GM19397 (cell line): ENCODE measurements around the gene NHLRC4.

ENCODE experiments used
- ATAC-seq: cut with Tn5 transposase; IDR thresholded peaks from one replicate; pipeline ENCODE4 v1.9.1; 2021; ENCODE audit warnings: mild to moderate bottlenecking, moderate library complexity; ENCODE audit not compliant: unreplicated experiment

NHLRC4 gene

DNA sequence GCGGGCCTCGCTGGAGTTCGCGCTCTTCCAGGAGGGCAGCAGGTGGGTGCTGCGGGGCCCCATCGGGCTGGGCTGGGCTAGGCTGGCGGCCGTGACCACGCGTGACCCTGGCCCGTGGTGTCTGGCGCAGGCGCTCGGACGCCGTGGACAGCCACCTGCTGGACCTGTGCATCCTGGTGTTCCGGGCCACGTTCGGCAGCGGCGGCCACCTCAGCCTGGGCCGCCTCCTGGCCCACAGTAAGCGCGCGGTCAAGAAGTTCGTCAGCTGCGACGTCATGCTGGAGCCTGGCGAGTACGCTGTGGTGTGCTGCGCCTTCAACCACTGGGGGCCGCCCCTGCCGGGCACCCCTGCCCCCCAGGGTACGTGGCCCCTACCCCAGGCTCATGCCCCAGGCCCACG lies 14.6 kb upstream of the NHLRC4 start:
- ATAC-seq = no peak

DNA sequence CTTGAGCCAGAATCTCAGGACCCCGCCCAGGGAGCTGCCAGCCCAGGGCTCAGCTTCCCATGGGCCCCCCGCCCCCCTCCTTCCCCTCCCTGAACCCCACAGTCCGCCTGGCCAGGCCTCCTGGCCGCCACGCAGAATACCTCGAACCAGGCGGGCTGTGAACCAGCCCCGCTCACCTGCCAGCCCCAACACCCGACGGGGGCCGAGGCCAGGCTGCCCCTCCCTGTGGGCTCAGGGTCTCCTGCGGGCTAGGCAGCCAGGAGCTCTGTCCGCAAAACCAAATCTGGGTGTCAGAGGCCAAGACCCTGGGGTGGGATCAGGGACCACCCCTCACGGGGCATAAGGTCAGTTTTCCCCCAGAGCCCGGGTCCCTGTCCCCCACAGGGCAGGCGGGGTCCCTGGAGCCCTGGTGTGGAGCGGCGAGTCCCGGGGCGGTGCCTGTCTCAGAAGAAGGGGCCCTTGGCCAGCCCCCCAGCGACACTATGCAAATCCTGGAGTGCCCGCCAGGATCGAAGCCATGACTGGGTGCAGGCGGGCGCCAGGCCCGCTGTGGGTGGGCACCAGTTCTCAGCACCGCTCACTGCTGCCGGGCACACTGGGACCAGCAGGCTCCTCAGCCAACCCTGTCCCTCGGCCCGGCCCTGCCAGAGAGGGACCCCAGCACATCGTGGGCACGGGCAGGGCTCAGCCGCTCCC lies 13.1 kb upstream of the NHLRC4 start:
- ATAC-seq = no peak

DNA sequence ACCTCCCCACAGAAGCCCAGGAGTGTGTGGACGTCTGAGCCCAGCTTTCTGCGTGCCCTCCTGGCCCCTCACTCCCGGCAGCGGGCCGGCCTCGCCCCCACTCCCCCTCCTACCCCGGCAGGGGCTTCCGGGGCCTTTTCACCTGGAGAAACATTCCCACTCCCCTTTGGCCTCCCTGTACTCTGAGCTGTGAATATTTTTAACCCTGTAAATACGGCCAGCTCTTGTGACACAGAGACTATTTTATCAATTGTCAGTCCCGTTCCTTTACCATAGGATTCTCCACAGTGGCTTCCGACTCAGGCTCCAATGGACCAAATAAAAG lies 12.5 kb upstream of the NHLRC4 start:
- ATAC-seq = no peak

DNA sequence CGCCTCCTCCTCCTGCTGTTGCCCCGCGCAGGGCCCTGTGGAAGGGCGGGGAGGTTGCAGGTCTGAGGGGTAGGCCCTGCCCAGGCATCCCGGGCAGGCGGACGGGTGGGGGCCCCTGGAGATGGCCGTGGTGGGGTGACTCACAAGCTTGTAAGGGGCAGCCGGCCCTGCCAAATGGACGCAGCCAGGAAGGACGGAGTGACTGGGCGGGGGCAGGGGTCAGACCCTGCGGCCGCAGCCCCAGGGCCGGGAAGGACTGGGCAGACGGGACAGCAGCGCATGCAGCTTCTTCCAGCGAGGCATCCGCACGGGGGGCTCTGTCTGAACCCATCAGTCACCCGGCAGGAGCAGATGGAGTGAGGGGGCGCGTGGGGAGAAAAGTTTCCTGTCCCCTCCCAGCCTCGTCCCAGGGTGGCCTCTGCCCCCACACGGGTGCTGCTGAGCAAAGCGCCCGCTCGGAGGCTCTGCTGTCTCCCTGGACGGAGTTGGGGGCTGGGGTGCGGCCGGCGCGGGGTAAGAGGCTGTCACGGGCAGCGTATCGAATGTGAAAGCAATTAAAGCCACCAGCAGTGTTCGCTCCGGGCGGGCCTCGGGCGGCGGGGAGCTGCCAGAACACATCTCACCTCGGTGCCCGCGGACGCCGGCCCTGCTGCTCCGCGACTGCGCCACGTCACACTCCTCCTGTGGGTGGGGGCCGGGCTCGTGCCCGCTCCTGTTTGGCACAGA lies 12.0 kb upstream of the NHLRC4 start:
- no peak for ATAC-seq

DNA sequence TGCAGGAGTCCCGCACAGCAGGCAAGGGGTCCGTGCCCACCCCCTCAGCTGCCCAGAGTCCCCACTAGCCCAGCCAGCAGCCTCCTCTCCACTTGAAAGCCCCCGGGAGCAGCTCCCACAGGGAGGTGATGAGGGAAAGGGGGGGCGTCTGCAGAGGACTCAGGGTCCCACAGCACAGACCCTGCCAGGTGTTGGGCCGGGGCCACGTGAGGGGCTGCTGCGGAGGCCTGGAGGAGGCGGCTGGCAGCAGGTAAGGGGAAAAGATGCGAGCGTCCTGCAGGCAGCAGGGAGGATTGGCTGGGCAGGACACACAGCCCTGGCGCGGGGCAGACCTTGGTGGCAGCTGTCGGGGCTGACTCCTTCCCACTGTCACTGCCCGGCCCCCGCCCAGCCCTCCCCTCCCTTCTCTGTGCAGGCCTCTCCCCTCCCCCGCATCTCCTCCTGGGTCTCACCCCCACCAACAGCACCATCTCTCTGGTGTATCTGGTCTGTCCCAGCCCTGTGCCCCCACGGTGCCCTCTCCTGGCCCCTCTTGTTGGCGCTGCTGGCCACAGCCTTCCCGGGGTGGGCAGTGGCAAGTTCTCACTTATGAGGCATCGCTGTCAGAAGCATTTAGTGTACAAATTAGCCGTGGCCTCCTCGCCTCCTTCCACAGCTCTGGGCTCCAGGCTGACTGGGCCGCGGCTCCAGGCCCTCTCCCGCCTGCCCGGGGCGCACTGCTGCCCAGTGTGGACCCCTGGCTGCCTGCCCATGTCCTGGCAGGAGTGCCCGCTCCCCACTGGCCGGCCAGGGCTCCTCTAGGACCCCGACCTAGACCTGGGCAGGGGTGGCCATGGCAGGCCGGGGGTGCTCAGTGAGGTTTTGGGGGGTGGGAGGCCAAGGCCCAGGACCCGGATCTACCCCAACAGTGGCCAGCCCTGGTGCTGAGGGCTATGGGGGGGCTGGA lies 11.0 kb upstream of the NHLRC4 start:
- ATAC-seq = no peak

GRCh38 chr16:556474-557173 lies 10.2 kb upstream of the NHLRC4 start:
- no peak for ATAC-seq

- ATAC-seq = no peak
Measured at GRCh38 chr16:557463-558297, 9.1 kb upstream of the NHLRC4 start.

DNA sequence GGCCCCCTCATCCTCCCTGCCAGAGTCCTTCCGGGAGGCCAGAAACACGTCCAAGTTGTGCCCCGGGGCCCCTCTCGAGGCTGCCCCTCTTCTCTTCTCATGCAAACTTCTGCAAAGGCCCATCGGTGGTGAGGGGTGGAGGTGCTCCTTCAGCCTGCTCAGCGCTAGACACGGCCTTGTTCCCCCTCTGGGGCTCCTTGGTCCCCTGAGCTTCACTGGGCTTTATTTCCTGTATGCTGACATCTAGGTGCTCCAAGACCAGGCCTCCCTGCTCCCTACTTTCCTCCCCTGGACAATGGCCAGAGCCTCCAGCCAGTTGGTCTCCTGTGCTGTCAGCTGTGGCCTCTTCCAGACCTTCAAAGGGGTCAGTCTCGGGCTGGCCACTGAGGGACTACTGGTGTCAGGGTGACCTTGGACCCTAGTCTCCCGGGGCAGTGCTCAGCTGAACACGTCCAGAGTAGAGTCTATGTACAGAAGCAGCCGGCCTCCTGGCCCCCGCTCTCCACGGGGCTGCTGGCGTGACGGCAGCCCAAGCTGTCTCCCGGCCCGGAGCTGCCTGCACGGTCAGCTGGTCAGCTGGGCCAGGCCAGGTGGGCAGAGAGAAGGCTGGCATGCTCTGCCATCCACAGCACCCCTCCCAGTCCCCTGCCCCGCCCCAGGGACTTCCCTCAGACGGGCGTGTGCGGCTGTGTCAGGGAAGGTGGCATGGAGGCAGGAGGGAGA lies 8.3 kb upstream of the NHLRC4 start:
- ATAC-seq = no peak

GRCh38 chr16:559021-559380 lies 7.8 kb upstream of the NHLRC4 start:
- ATAC-seq = no peak

DNA sequence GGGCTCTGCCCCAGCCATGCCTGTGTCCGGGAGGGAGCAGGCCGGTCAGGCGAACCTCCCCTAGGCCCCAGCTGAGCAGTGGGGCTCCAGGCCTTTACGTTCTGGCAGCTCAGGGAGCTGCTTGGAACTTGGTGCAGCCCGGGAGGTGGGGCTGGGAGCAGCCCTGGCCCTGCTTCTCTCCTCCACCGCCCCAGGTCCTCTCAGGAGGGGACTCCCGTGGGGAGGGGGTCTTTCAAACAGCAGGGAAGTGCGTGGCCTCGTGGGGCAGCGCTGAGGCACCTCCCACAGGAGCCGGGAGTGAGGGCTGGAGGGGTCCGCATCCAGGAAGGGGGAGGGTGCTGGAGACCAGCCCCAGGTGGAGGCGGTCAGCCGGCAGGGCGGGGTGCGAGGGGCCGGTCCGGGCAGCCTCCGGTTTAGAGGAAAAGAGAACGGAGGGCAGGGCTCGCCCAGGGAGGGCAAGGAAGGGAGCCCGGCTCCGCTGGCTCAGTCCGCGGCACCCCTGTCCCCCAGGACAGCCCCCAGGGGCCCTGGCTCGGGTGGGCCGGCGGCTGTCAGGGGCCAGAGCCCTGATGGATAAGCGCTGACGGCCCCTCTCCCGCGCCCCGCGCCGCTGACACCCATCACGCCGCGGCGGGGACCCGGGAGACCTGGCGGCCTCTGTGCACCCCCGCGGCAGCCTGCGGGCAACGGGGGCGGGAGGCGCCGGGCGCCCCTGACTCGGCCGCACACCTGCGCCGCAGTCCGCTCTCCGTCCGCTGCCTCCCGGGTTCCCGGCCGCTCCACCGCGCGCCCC lies 7.2 kb upstream of the NHLRC4 start:
- ATAC-seq = no peak

GRCh38 chr16:560204-560700 lies 6.6 kb upstream of the NHLRC4 start, which contains the start of gene PRR35:
PRR35 (plus strand) TSS chr16:560394; CDS start chr16:563295, 2,901 bp downstream.
- ATAC-seq = no peak

GRCh38 chr16:560701-561412 lies 5.9 kb upstream of the NHLRC4 start:
- ATAC-seq = no peak

- no peak for ATAC-seq
Measured at GRCh38 chr16:561413-561794, 5.4 kb upstream of the NHLRC4 start.

DNA sequence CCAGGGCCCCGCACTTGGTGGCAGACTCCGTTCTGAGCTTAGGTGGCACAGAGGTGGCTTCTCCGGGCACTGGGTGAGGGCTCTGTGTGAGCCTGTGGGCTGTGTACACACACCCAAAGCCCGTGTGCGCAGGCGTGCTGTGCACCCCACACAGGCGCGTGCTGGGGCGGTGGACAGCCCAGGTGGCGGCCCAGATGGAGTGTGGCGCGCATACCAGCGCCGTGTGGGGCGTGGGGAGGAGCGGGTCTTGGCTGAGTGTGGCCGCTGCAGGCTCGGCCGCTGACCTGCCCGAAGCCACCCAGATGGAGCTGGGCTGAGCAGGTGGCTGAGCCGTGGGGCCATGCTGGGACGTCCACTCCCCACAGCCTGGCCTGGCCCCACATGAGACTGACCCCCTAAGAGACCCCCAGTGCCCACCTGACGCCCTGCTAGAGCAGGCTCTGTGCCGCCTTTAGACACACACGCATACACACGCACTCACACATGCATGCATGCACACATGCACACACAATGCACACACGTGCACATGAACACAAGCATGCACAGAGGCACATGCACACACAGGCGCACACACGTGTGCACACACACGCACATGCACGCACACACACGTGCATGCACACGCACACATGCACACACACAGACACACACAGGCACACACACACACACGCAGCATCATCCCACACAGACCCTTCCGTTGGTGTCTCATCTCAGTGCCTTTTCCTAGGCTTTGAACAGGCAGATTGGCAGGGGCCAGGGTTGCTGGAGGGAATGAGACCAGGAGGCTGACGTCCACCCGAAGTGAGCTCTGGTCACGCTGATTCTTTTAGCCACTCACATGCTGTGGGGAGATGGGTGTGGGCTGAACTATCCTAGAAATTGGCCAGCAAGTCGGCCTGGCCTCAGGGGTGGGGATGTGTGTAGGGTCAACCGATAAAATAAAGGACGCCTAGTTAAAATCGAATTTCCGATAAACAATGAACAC lies 4.6 kb upstream of the NHLRC4 start:
- no peak for ATAC-seq

DNA sequence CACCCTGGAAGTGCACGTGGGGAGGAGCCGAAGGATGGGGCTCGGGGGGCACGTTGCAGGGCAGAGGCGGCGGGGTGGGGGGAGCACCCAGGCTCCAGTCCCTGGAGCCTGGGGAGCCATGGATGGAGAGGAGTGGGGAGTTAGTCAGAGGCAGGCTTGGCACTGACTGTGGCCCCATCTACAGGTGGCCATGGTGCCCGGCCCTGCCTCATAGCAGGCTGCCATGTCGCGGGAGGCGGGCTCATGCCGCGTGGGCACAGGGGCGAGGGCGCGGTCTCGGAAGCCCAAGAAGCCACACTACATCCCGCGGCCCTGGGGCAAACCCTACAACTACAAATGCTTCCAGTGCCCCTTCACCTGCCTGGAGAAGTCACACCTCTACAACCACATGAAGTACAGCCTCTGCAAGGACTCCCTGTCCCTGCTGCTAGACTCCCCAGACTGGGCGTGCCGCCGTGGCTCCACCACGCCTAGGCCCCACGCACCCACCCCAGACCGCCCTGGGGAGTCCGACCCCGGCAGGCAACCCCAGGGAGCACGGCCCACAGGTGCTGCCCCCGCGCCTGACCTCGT lies 3.6 kb upstream of the NHLRC4 start:
- ATAC-seq = no peak

GRCh38 chr16:564690-565418 lies 2.0 kb upstream of the NHLRC4 start:
- ATAC-seq = no peak
